ENCODE results near the gene OR6V1. TPM values are rescaled to one million over a fixed set of nuclear protein-coding genes. Genes with fewer than 3 reads are reported as not detected.

Gene OR6V1
- polyA plus RNA-seq, 2 of the 4 experiments (the other 2 are of a cell fraction), result not detected

DNA sequence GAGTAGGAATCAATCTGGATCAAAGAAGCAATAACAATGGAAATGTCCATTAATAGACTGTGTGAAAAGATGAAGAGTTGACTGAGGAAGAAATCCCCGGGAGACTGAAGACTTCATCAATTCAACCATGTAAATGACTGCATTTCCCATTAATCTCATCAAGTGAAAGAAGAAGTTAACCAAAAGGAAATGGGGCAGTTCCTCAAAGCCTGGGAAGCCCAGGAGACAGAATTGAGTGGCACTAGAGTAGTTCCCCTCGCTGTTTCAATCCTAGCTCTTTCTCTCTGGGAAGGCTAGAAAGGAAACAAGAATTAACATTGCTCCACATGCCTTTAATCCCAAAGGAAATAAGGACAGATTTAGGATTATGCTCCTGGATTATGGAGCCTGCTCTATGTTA is 4.8 kb upstream of the OR6V1 start:
- H3K27ac ChIP-seq, result no peak overlapping the region
- H3K4me3 ChIP-seq, result no peak overlapping the region
- no peaks in the 10 kb centered on the region for H3K9me3 ChIP-seq
- CTCF ChIA-PET, result no interaction called here
- WGBS (ENCODE audit: missing lambda C conversion rate), result 20% methylated on average over 2 of the region's 2 CpGs
- TF ChIP-seq CBX8 (IDR thresholded peaks at IDR 0.05), result no peak
- TF ChIP-seq POLR2AphosphoS2 (conservative IDR thresholded peaks at IDR 0.05; ENCODE audit: low read length), result no peak
- no peak for TF ChIP-seq EP300 (IDR thresholded peaks at IDR 0.05)
- TF ChIP-seq RAD21 (conservative IDR thresholded peaks at IDR 0.05 in 1 of 2, IDR thresholded peaks at IDR 0.05 in 1 of 2), result no peak
- TF ChIP-seq HDAC2 (IDR thresholded peaks at IDR 0.05), result no peak
- TF ChIP-seq RCOR1 (IDR thresholded peaks at IDR 0.05; ENCODE audit: low read depth, low read length), result no peak
- TF ChIP-seq, protein P1, sequence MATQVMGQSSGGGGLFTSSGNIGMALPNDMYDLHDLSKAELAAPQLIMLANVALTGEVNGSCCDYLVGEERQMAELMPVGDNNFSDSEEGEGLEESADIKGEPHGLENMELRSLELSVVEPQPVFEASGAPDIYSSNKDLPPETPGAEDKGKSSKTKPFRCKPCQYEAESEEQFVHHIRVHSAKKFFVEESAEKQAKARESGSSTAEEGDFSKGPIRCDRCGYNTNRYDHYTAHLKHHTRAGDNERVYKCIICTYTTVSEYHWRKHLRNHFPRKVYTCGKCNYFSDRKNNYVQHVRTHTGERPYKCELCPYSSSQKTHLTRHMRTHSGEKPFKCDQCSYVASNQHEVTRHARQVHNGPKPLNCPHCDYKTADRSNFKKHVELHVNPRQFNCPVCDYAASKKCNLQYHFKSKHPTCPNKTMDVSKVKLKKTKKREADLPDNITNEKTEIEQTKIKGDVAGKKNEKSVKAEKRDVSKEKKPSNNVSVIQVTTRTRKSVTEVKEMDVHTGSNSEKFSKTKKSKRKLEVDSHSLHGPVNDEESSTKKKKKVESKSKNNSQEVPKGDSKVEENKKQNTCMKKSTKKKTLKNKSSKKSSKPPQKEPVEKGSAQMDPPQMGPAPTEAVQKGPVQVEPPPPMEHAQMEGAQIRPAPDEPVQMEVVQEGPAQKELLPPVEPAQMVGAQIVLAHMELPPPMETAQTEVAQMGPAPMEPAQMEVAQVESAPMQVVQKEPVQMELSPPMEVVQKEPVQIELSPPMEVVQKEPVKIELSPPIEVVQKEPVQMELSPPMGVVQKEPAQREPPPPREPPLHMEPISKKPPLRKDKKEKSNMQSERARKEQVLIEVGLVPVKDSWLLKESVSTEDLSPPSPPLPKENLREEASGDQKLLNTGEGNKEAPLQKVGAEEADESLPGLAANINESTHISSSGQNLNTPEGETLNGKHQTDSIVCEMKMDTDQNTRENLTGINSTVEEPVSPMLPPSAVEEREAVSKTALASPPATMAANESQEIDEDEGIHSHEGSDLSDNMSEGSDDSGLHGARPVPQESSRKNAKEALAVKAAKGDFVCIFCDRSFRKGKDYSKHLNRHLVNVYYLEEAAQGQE (IDR thresholded peaks at IDR 0.05), result no peak
- no peak for TF ChIP-seq PBX3 (IDR thresholded peaks at IDR 0.05)
- no peak for TF ChIP-seq ZC3H11A (IDR thresholded peaks at IDR 0.05)
- TF ChIP-seq BHLHE40 (IDR thresholded peaks at IDR 0.05; ENCODE audit: low read depth, low read length), result no peak
- TF ChIP-seq ELK1 (IDR thresholded peaks at IDR 0.05; ENCODE audit: low read depth, low read length), result no peak
- no peak for TF ChIP-seq PHF8 (IDR thresholded peaks at IDR 0.05; ENCODE audit: borderline replicate concordance, low read depth)
- TF ChIP-seq, protein P2, sequence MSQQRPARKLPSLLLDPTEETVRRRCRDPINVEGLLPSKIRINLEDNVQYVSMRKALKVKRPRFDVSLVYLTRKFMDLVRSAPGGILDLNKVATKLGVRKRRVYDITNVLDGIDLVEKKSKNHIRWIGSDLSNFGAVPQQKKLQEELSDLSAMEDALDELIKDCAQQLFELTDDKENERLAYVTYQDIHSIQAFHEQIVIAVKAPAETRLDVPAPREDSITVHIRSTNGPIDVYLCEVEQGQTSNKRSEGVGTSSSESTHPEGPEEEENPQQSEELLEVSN (IDR thresholded peaks at IDR 0.05; ENCODE audit: borderline replicate concordance, low read depth), result no peak
- TF ChIP-seq ZNF302 (CRISPR knock-in tag; IDR thresholded peaks at IDR 0.05), result no peak
- TF ChIP-seq POLR2A (IDR thresholded peaks at IDR 0.05; ENCODE audit: low read length), result no peak
- no peak for TF ChIP-seq TFCP2L1 (CRISPR knock-in tag; IDR thresholded peaks at IDR 0.05)
- no peak for TF ChIP-seq HOXA7 (CRISPR knock-in tag; IDR thresholded peaks at IDR 0.05)
- no peak for TF ChIP-seq ZFP36 (IDR thresholded peaks at IDR 0.05; ENCODE audit: borderline replicate concordance, partially characterized antibody)
- TF ChIP-seq CBX2 (IDR thresholded peaks at IDR 0.05; ENCODE audit: borderline replicate concordance, low read depth), result no peak
- no peak for FAIRE-seq
- no peak for ATAC-seq
- H3K4me1 ChIP-seq, result no peaks in the 10 kb centered on the region
- DNase-seq (ENCODE audit: low read depth in 1 of 2, low spot score in 1 of 2), result no peak
- POLR2A ChIA-PET, result no interaction called here
- no peak overlapping the region for H3K4me2 ChIP-seq

DNA sequence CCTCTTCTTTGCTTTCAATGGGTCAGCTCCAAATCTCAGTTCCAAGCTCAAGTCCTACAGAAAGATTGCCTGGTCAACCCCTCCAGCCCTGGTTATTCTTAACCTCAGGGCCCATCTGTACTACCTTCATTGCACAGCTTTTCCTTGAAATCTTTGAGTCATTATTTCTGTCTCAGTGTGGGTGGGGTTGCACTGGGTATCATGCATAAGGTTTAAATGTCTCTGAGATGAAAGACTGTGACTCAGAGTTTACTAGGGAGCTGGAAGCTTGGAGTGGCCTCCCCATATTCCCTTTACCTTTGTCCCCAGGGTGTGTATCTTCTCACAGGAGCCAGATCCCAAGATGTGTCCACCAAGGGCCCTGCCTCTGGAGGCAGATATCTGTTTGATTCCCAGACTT is 3.3 kb upstream of the OR6V1 start:
- Histone ChIP-seq H3K4me1 (no peaks in the 10 kb centered on the region), H3K9me3 (no peaks in the 10 kb centered on the region), H3K27ac (no peak overlapping the region), H3K4me2 (no peak overlapping the region), H3K4me3 (no peak overlapping the region)
- TF ChIP-seq, protein P2 (IDR thresholded peaks at IDR 0.05; ENCODE audit: borderline replicate concordance, low read depth), result no peak
- no peak for TF ChIP-seq SMC3 (IDR thresholded peaks at IDR 0.05)
- no peak for TF ChIP-seq ZFP36 (IDR thresholded peaks at IDR 0.05; ENCODE audit: borderline replicate concordance, partially characterized antibody)
- no peak for TF ChIP-seq ESRRA (IDR thresholded peaks at IDR 0.05; ENCODE audit: borderline replicate concordance, low read length)
- no peak for TF ChIP-seq HOXB5 (CRISPR knock-in tag; IDR thresholded peaks at IDR 0.05)
- no peak for TF ChIP-seq HES2 (IDR thresholded peaks at IDR 0.05)
- no peak for TF ChIP-seq RAD21 (conservative IDR thresholded peaks at IDR 0.05 in 1 of 2, IDR thresholded peaks at IDR 0.05 in 1 of 2)
- no peak for TF ChIP-seq MAFK (IDR thresholded peaks at IDR 0.05; ENCODE audit: partially characterized antibody)
- no peak for TF ChIP-seq MAX (IDR thresholded peaks at IDR 0.05)
- TF ChIP-seq PBX3 (IDR thresholded peaks at IDR 0.05), result no peak
- no peak for TF ChIP-seq MYC (IDR thresholded peaks at IDR 0.05; ENCODE audit: borderline replicate concordance, low read length)
- TF ChIP-seq JUNB (IDR thresholded peaks at IDR 0.05), result no peak
- no peak for TF ChIP-seq CHD2 (IDR thresholded peaks at IDR 0.05; ENCODE audit: low read length, partially characterized antibody)
- TF ChIP-seq RNF2 (IDR thresholded peaks at IDR 0.05; ENCODE audit: borderline replicate concordance, low read depth), result no peak
- TF ChIP-seq HOXB13 (CRISPR knock-in tag; IDR thresholded peaks at IDR 0.05; ENCODE audit: low read depth), result no peak
- no peak for TF ChIP-seq EP300 (IDR thresholded peaks at IDR 0.05)
- TF ChIP-seq CBX8 (IDR thresholded peaks at IDR 0.05), result no peak
- no peak for TF ChIP-seq HDAC2 (IDR thresholded peaks at IDR 0.05)
- no peak for TF ChIP-seq SREBF2 (IDR thresholded peaks at IDR 0.05)
- POLR2A ChIA-PET, result no interaction called here
- no peak for DNase-seq (ENCODE audit: low read depth in 1 of 2, low spot score in 1 of 2)
- CTCF ChIA-PET, result no interaction called here
- no peak for ATAC-seq
- FAIRE-seq, result no peak

All from A549 (cell line).